WI38 (cell line): ENCODE data around the gene SMARCE1.

ENCODE experiments used
- H3K4me3 ChIP-seq: 2 replicates; pipeline ENCODE4 v1.5.1; 2011; ENCODE audit warnings: low read depth, mild to moderate bottlenecking, control low read depth, low read length
- CTCF ChIP-seq: IDR thresholded peaks from 2 replicates; pipeline ENCODE4 v1.5.1; 2012; ENCODE audit warnings: low read depth, mild to moderate bottlenecking, control low read depth, low read length

SMARCE1 gene

GRCh38 chr17:40646791-40647623, 611 bp downstream of the SMARCE1 start:
- TF ChIP-seq CTCF: no peak

GRCh38 chr17:40645943-40646342, 1.7 kb downstream of the SMARCE1 start:
- no peak overlapping the region; the same call in 1 of the 2 replicates for H3K4me3 ChIP-seq

More at GRCh38 chr17:40646791-40647623, 611 bp downstream of the SMARCE1 start:
- H3K4me3 ChIP-seq: peak overlapping the region; percentile 83

GRCh38 chr17:40645291-40645690, 2.3 kb downstream of the SMARCE1 start:
- no peak for TF ChIP-seq CTCF
- H3K4me3 ChIP-seq: no peak overlapping the region

More at GRCh38 chr17:40645943-40646342, 1.7 kb downstream of the SMARCE1 start:
- no peak for TF ChIP-seq CTCF

GRCh38 chr17:40637931-40638330, 9.7 kb downstream of the SMARCE1 start:
- H3K4me3 ChIP-seq: no peak overlapping the region
- TF ChIP-seq CTCF: no peak

- H3K4me3 ChIP-seq: no peak overlapping the region
- TF ChIP-seq CTCF: no peak
Measured at GRCh38 chr17:40633871-40634270, 13.7 kb downstream of the SMARCE1 start.

GRCh38 chr17:40632216-40632615, 15.4 kb downstream of the SMARCE1 start:
- no peak for TF ChIP-seq CTCF

GRCh38 chr17:40629842-40630241, 17.8 kb downstream of the SMARCE1 start:
- no peak overlapping the region for H3K4me3 ChIP-seq
- TF ChIP-seq CTCF: no peak

More at GRCh38 chr17:40632216-40632615, 15.4 kb downstream of the SMARCE1 start:
- H3K4me3 ChIP-seq: no peak overlapping the region
